Articular chondrocyte of knee joint (primary cell): ENCODE data around the gene PRR20B. TPM values are rescaled to one million over a fixed set of nuclear protein-coding genes. Genes with fewer than 3 reads are reported as not detected.

ENCODE experiments used
- small RNA-seq: library from RNA; depleted of rRNA; stranded (forward); fragments of <200 nt; gene quantifications from one replicate; pipeline ENCODE3, GENCODE V24; 2012
- total RNA-seq: library from RNA; depleted of rRNA; stranded (reverse); fragments of >200 nt; gene quantifications from 2 replicates; pipeline ENCODE4 v1.2.3, GENCODE V29; 2012

The PRR20B gene
- not detected in 2 replicates for total RNA-seq

GRCh38 chr13:57147188-57147587, at the start of gene PRR20B:
Gene PRR20B, plus strand, starts transcription at chr13:57147488. Its CDS starts 387 bp downstream, at chr13:57147875.

DNA sequence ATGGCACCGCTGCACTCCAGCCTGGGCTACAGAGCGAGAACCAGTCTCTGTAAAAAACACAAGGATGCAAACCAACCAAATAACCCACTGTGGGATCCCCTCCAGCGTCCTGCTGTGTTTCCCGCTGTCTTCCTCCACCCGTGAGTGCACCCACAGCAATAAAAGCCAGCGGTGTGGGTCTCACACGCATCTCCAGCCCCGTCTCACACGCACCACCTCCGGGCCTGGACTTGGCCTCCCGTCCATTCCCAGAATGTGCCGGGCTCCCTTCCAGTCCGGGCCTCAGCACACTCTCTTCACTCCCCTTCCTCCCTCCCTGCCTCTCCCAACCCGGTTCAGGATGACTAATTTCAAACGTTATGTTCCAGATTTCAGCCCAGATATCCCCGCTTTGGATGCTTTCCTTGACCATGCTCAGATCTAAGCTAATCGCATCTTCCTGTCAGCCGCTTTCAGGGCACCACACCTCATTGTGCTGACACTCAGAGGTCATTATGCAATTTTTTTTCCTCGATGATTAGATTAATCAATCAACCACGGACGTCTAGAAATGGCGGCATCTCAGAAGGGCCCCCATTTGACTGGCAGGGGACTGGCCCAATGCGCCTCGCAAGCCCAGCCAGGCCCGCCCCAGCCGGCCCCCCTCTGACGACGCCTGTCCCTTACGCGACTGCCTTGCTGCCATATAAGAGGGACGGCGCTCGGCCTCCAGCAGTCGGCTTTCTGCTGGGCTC, 6.9 kb upstream of the PRR20B start, which contains the start of gene PRR20A:
PRR20A (plus strand) TSS at position 684 of the 734 bp plus-strand sequence. CDS start 387 bp downstream, outside the sequence.

DNA sequence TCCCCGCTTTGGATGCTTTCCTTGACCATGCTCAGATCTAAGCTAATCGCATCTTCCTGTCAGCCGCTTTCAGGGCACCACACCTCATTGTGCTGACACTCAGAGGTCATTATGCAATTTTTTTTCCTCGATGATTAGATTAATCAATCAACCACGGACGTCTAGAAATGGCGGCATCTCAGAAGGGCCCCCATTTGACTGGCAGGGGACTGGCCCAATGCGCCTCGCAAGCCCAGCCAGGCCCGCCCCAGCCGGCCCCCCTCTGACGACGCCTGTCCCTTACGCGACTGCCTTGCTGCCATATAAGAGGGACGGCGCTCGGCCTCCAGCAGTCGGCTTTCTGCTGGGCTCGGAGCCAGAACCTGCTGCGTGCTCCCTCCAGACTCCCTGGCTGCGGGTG, 6.5 kb downstream of the PRR20B start, which contains the start of gene PRR20C:
PRR20C (plus strand) TSS at position 301 of the 400 bp plus-strand sequence. CDS start 387 bp downstream, outside the sequence.

DNA sequence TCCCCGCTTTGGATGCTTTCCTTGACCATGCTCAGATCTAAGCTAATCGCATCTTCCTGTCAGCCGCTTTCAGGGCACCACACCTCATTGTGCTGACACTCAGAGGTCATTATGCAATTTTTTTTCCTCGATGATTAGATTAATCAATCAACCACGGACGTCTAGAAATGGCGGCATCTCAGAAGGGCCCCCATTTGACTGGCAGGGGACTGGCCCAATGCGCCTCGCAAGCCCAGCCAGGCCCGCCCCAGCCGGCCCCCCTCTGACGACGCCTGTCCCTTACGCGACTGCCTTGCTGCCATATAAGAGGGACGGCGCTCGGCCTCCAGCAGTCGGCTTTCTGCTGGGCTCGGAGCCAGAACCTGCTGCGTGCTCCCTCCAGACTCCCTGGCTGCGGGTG, 13.0 kb downstream of the PRR20B start, which contains the start of gene PRR20D:
PRR20D (plus strand) TSS at position 301 of the 400 bp plus-strand sequence. CDS start 387 bp downstream, outside the sequence.

DNA sequence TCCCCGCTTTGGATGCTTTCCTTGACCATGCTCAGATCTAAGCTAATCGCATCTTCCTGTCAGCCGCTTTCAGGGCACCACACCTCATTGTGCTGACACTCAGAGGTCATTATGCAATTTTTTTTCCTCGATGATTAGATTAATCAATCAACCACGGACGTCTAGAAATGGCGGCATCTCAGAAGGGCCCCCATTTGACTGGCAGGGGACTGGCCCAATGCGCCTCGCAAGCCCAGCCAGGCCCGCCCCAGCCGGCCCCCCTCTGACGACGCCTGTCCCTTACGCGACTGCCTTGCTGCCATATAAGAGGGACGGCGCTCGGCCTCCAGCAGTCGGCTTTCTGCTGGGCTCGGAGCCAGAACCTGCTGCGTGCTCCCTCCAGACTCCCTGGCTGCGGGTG, 19.6 kb downstream of the PRR20B start, which contains the start of gene PRR20E:
PRR20E (plus strand) TSS at position 301 of the 400 bp plus-strand sequence. CDS start 387 bp downstream, outside the sequence.

Small RNAs within 50 kb of the gene (small RNA-seq; reads per million reads assigned to genes)
- gene PRR20FP = not detected

Other genes with a start within 250 kb of the PRR20B start
- not detected in 2 replicates for gene PRR20A, start 6.6 kb upstream of the PRR20B start, total RNA-seq
- not detected in 2 replicates for gene PRR20C, start 6.6 kb downstream of the PRR20B start, total RNA-seq
- gene PRR20D, start 13.1 kb downstream of the PRR20B start, total RNA-seq = not detected in 2 replicates
- not detected in 2 replicates for gene PRR20E, start 19.7 kb downstream of the PRR20B start, total RNA-seq